SK-N-SH (cell line): ENCODE data around the gene LIPA. TPM values are rescaled to one million over a fixed set of nuclear protein-coding genes. Genes with fewer than 3 reads are reported as not detected.
"Not testable (repeated sequence)": the region's sequence is repeated elsewhere in the genome, so short reads cannot be mapped to it uniquely, and the experiment has no call there.

Source experiments
- CTCF ChIA-PET: fragments of 300-600, 350-600 bp; formaldehyde crosslinking; extraction: SDS; loops from one replicate; lab custom pipeline; 2021; lab: Yijun Ruan, JAX
- POLR2A ChIA-PET: fragments of 350-600 bp; sonication (Branson Sonifier 250); formaldehyde crosslinking; extraction: SDS; loops from one replicate; lab custom pipeline; 2020; ENCODE audit warnings: antibody characterized with exemption, inconsistent platforms; lab: Yijun Ruan, JAX
- DNase-seq: peaks from one replicate; pipeline ENCODE4 v3.0.0; 2012
- H2AFZ ChIP-seq: fragments of 200-600 bp; sonication (generic); 2 replicates; pipeline ENCODE4 v1.8.1; 2016; ENCODE audit warnings: antibody characterized with exemption, mild to moderate bottlenecking, low read depth
- H3F3A ChIP-seq: fragments of 200-600 bp; sonication (generic); replicated peaks from 2 replicates; pipeline ENCODE3; 2016; ENCODE audit warnings: antibody characterized with exemption, mild to moderate bottlenecking; ENCODE audit not compliant: insufficient read depth
- H3K27ac ChIP-seq, 2 experiments: fragments of 200-500 bp in 1 of 2; fragments of 200-600 bp in 1 of 2; sonication (Bioruptor generic) in 1 of 2; sonication (generic), shearing (Covaris generic) in 1 of 2; 2 replicates each; pipeline versions ENCODE4 v1.5.1 to v1.6.1; 2014 to 2016; ENCODE audit warnings: low read depth in 2 of 2, inconsistent platforms in 1 of 2, low read length in 1 of 2, mild to moderate bottlenecking in 1 of 2, mixed read lengths in 1 of 2
- H3K27me3 ChIP-seq: fragments of 200-600 bp; sonication (generic), shearing (Covaris generic); 2 replicates; pipeline ENCODE4 v1.6.1; 2016; ENCODE audit warnings: mixed run types; ENCODE audit not compliant: insufficient read depth
- H3K36me3 ChIP-seq, 2 experiments: fragments of 200-500 bp in 1 of 2; fragments of 200-600 bp in 1 of 2; sonication (Bioruptor generic) in 1 of 2; sonication (generic) in 1 of 2; replicated peaks in 1 of 2; 2 replicates each; pipeline versions ENCODE3 to v1.5.1; 2014 to 2016; ENCODE audit warnings: low read length in 1 of 2, mild to moderate bottlenecking in 1 of 2; ENCODE audit not compliant: insufficient read depth in 2 of 2, control insufficient read depth in 1 of 2
- H3K4me1 ChIP-seq, 2 experiments: fragments of 200-500 bp in 1 of 2; fragments of 200-600 bp in 1 of 2; sonication (Bioruptor generic) in 1 of 2; sonication (generic), shearing (Covaris generic) in 1 of 2; 2 replicates each; pipeline versions ENCODE4 v1.5.1 to v1.6.1; 2014 to 2016; ENCODE audit warnings: low read depth in 1 of 2, low read length in 1 of 2, mixed run types in 1 of 2; ENCODE audit not compliant: insufficient read depth in 2 of 2, control insufficient read depth in 1 of 2
- H3K4me2 ChIP-seq: fragments of 200-600 bp; sonication (generic), shearing (Covaris generic); 2 replicates; pipeline ENCODE4 v1.6.1; 2017; ENCODE audit warnings: mixed run types
- H3K4me3 ChIP-seq, 2 experiments: fragments of 200-500 bp in 1 of 2; fragments of 200-600 bp in 1 of 2; sonication (Bioruptor generic) in 1 of 2; sonication (generic), shearing (Covaris generic) in 1 of 2; 2 replicates each; pipeline versions ENCODE4 v1.5.1 to v1.8.1; 2014 to 2016; ENCODE audit warnings: low read depth in 2 of 2, inconsistent platforms in 1 of 2, low read length in 1 of 2, mild to moderate bottlenecking in 1 of 2, mixed read lengths in 1 of 2, moderate library complexity in 1 of 2
- H3K79me2 ChIP-seq: fragments of 200-600 bp; sonication (generic); 2 replicates; pipeline ENCODE4 v1.8.1; 2017; ENCODE audit warnings: mild to moderate bottlenecking; ENCODE audit not compliant: insufficient read depth
- H3K9ac ChIP-seq: fragments of 200-600 bp; sonication (generic); 2 replicates; pipeline ENCODE4 v1.6.1; 2017; ENCODE audit warnings: mixed run types
- H3K9me2 ChIP-seq: fragments of 200-600 bp; sonication (generic); 2 replicates; pipeline ENCODE4 v1.6.1; 2017; ENCODE audit warnings: mixed run types
- H3K9me3 ChIP-seq: fragments of 200-600 bp; sonication (generic); 2 replicates; pipeline ENCODE4 v1.6.1; 2017; ENCODE audit warnings: mixed run types, mild to moderate bottlenecking, moderate library complexity
- H4K20me1 ChIP-seq: fragments of 200-600 bp; sonication (generic); 2 replicates; pipeline ENCODE4 v1.6.1; 2017; ENCODE audit warnings: mild to moderate bottlenecking, mixed run types; ENCODE audit not compliant: insufficient read depth
- EP300 ChIP-seq, 2 experiments: IDR thresholded peaks; 2 replicates each; pipeline versions ENCODE4 v1.4.0 to v1.6.1; 2012; ENCODE audit warnings: borderline replicate concordance in 1 of 2, low read depth in 1 of 2, low read length in 1 of 2
- EZH2phosphoT487 ChIP-seq: fragments of 200-600 bp; sonication (generic); IDR thresholded peaks from 2 replicates; pipeline ENCODE4 v1.6.1; 2017; ENCODE audit warnings: low read depth, mixed run types, mild to moderate bottlenecking, antibody characterized with exemption, moderate library complexity, borderline replicate concordance
- GATA2 ChIP-seq: sonication (generic); formaldehyde crosslinking; IDR thresholded peaks from 2 replicates; pipeline ENCODE4 v1.5.0; 2020; ENCODE audit warnings: mild to moderate bottlenecking, missing genetic modification reagents
- JUND ChIP-seq: IDR thresholded peaks from 2 replicates; pipeline ENCODE4 v1.4.0; 2012
- NRF1 ChIP-seq: IDR thresholded peaks from 2 replicates; pipeline ENCODE4 v1.6.1; 2012; ENCODE audit warnings: low read depth, mild to moderate bottlenecking, low read length
- POLR2AphosphoS5 ChIP-seq: IDR thresholded peaks from 2 replicates; pipeline ENCODE4 v1.6.1; 2012; ENCODE audit warnings: low read depth, low read length
- RFX5 ChIP-seq: IDR thresholded peaks from 2 replicates; pipeline ENCODE4 v1.6.1; 2012; ENCODE audit warnings: mild to moderate bottlenecking, improper control_type of control experiment, low read length
- TAF1 ChIP-seq: IDR thresholded peaks from 2 replicates; pipeline ENCODE4 v1.6.1; 2012; ENCODE audit warnings: low read depth, mild to moderate bottlenecking, low read length, moderate library complexity, borderline replicate concordance
- YY1 ChIP-seq: IDR thresholded peaks from 2 replicates; pipeline ENCODE4 v1.4.0; 2012; ENCODE audit warnings: low read depth, mild to moderate bottlenecking
- WGBS: methylation state at CpG from one replicate; pipeline ENCODE4 v1.1.6; 2017; ENCODE audit warnings: low lambda C conversion rate; 5-methylcytosine and 5-hydroxymethylcytosine counted together
- polyA plus RNA-seq, 3 experiments: library from polyadenylated mRNA; depleted of rRNA; stranded (reverse); fragments of >200 nt; gene quantifications; 2 replicates each; pipeline ENCODE4 v1.2.3, GENCODE V29; 2012

Gene LIPA
- polyA plus RNA-seq, 1 of the 3 experiments (the other 2 are of a cell fraction) = 43.2 TPM

DNA sequence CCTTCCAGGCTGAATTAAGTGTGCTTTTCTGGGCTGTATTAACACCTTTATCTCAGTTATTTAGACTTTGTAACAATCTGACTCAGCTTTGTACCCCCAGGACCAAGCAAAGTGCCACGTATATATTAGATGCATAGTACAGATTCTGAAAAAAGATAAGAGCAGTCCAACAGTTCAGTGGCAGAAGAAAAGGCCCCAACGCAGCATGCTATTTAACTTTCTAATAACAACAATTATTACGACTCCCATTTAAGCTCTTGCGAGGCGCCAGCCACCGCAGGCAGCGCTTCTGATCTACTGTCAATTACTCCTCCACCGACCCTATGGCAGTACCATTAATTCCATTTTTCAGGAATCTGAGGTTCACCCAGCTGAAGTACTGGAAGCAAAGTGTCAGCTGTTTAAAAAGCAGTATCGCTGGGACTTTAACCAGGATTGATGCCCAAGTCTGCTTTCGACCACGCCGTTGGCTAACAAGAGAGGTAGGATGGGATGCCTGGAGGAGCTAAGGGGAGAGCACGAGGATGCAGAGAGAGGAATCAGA lies 638 bp downstream of the LIPA start:
- WGBS = 18% methylated on average over 13 of the region's 13 CpGs
- POLR2A ChIA-PET = interaction anchor here (1.0 kb wide), 1 partner anchor 164 kb away, joined by 3 read pairs; no protein-coding TSS in a partner anchor
- H2AFZ ChIP-seq = peak overlapping the region; percentile 98
- H3K79me2 ChIP-seq = no peaks in the 10 kb centered on the region
- peak overlapping the region; percentile 88 for H3K4me2 ChIP-seq
- peak overlapping the region; percentile 88 to 95 for H3K4me3 ChIP-seq
- DNase-seq = no peak
- H3K27me3 ChIP-seq = no peaks in the 10 kb centered on the region
- H3K9me3 ChIP-seq = no peaks in the 10 kb centered on the region
- peak overlapping the region; percentile 14 to 73; a peak in 3 of 4 replicates for H3K27ac ChIP-seq
- H3K9me2 ChIP-seq = no peaks in the 10 kb centered on the region
- CTCF ChIA-PET = interaction anchor here (0.7 to 1.6 kb wide), 9 partner anchors 21 to 318 kb away, joined by 3 to 6 read pairs (median 4); no protein-coding TSS in a partner anchor
- H3K4me1 ChIP-seq = peaks cover 0 to 6% of the 10 kb centered on the region in 2 experiments; a peak in 2 of 4 replicates
- H3F3A ChIP-seq = no peaks in the 10 kb centered on the region
- no peak for TF ChIP-seq JUND
- TF ChIP-seq POLR2AphosphoS5 = no peak
- TF ChIP-seq TAF1 = no peak
- no peak for TF ChIP-seq RFX5
- TF ChIP-seq EZH2phosphoT487 = no peak
- TF ChIP-seq YY1 = no peak
- TF ChIP-seq EP300 (IDR thresholded peaks at IDR 0.05; ENCODE audit: borderline replicate concordance in 1 of 2, low read depth in 1 of 2, low read length in 1 of 2) = no peak
- TF ChIP-seq GATA2 (CRISPR knock-in tag) = peak; percentile 30; the same call in 1 of the 2 replicates
- H4K20me1 ChIP-seq = no peaks in the 10 kb centered on the region
- peak overlapping the region; percentile 66; the same call in 1 of the 2 replicates for H3K9ac ChIP-seq
- H3K36me3 ChIP-seq = no peaks in the 10 kb centered on the region

DNA sequence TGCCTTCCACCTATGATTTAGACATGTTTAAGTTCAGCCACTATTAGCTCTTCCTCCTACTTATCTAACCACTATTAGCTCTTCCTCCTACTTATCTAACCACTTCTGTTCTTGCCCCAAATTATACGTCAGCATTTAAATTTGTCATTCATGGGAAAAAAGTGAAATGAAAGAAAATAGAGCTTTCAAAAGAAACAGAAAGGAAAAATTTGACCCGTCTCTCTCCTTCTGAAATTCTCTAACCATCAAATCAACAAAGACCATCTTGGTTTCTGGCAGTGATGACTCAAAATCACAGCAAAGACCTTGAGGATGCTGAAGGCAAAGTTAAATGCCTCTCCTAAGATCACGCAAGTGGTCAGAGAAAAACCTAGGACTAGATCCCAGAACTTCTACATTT lies 2.6 kb downstream of the LIPA start:
- Histone ChIP-seq H3K9ac (no peak overlapping the region), H3K9me3 (no peaks in the 10 kb centered on the region), H3K27ac (no peak overlapping the region), H3K4me3 (no peak overlapping the region), H4K20me1 (no peaks in the 10 kb centered on the region), H3K36me3 (peaks cover 0 to 6% of the 10 kb centered on the region in 2 experiments), H3F3A (no peaks in the 10 kb centered on the region), H3K9me2 (no peaks in the 10 kb centered on the region), H3K4me2 (no peak overlapping the region), H3K27me3 (no peaks in the 10 kb centered on the region), H3K79me2 (no peaks in the 10 kb centered on the region), H2AFZ (no peak overlapping the region), H3K4me1 (peaks cover 0 to 6% of the 10 kb centered on the region in 2 experiments; a peak in 2 of 4 replicates)
- ChIA-PET POLR2A (no interaction called here), CTCF (interaction anchor here (0.7 to 1.5 kb wide), 4 partner anchors 18 to 337 kb away, joined by 3 to 10 read pairs (median 4); no protein-coding TSS in a partner anchor)
- no peak for TF ChIP-seq NRF1
- no peak for DNase-seq
- WGBS = 69% methylated on average over 3 of the region's 3 CpGs

DNA sequence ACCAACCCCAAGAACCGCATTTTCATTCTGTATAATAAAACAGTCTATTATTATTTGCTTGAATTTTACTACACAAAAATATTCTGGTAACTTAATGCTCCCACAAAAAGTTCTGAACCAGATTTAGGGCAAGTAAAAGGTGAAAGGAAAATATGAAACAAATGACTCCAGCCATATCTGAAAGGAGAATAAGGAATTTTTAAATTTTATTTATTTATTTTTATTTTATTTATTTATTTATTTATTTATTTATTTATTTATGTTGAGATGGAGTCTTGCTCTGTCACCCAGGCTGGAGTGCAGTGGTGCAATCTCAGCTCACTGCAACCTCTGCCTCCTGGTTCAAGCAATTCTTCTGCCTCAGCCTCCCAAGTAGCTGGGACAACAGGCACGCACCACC lies 4.0 kb downstream of the LIPA start:
- not testable (repeated sequence) for H3K79me2 ChIP-seq
- 94% methylated on average over 2 of the region's 2 CpGs for WGBS

More for the DNA sequence above, 4.0 kb downstream of the LIPA start:
- H3K4me1 ChIP-seq, POLR2A ChIA-PET, H4K20me1 ChIP-seq, H3K4me3 ChIP-seq, H3K9me2 ChIP-seq, H3K4me2 ChIP-seq, H3K27ac ChIP-seq, H3F3A ChIP-seq, DNase-seq, H3K27me3 ChIP-seq, H3K9ac ChIP-seq, H2AFZ ChIP-seq, H3K9me3 ChIP-seq: not testable (repeated sequence)
- CTCF ChIA-PET = interaction anchor here (0.7 kb wide), 1 partner anchor 19 kb away, joined by 5 read pairs; no protein-coding TSS in a partner anchor
- H3K36me3 ChIP-seq = peaks cover 3 to 11% of the 10 kb centered on the region in 2 experiments
